ENCODE results near the gene FGD5.

Gene FGD5

GRCh38 chr3:14832975-14833722, 14.4 kb downstream of the FGD5 start:
- DNase-seq = no peak

- no peak for DNase-seq
Observed at GRCh38 chr3:14834121-14834520, 15.4 kb downstream of the FGD5 start.

GRCh38 chr3:14834807-14835466, 16.2 kb downstream of the FGD5 start:
- no peak for DNase-seq

GRCh38 chr3:14836049-14836468, 17.3 kb downstream of the FGD5 start:
- no peak for DNase-seq

- DNase-seq = no peak
Observed at GRCh38 chr3:14837186-14837877, 18.6 kb downstream of the FGD5 start.

- no peak for DNase-seq
Observed at GRCh38 chr3:14837878-14838258, 19.1 kb downstream of the FGD5 start.

- no peak for DNase-seq
Observed at GRCh38 chr3:14839236-14839635, 20.5 kb downstream of the FGD5 start.

GRCh38 chr3:14841836-14842235, 23.1 kb downstream of the FGD5 start:
- DNase-seq = no peak

- no peak for DNase-seq
Observed at GRCh38 chr3:14842277-14842676, 23.5 kb downstream of the FGD5 start.

GRCh38 chr3:14843321-14843720, 24.6 kb downstream of the FGD5 start:
- DNase-seq = no peak

GRCh38 chr3:14844386-14845170, 25.8 kb downstream of the FGD5 start:
- DNase-seq = no peak

- DNase-seq = no peak
Observed at GRCh38 chr3:14845180-14845579, 26.4 kb downstream of the FGD5 start.

GRCh38 chr3:14845826-14846225, 27.1 kb downstream of the FGD5 start:
- no peak for DNase-seq

GRCh38 chr3:14846226-14846880, 27.6 kb downstream of the FGD5 start:
- no peak for DNase-seq

GRCh38 chr3:14847613-14848541, 29.1 kb downstream of the FGD5 start:
- DNase-seq = no peak

- no peak for DNase-seq
Observed at GRCh38 chr3:14848906-14849305, 30.1 kb downstream of the FGD5 start.

- DNase-seq = no peak
Observed at GRCh38 chr3:14849638-14850230, 31.0 kb downstream of the FGD5 start.

- no peak for DNase-seq
Observed at GRCh38 chr3:14852058-14852594, 33.4 kb downstream of the FGD5 start.

GRCh38 chr3:14852717-14853116, 34.0 kb downstream of the FGD5 start:
- no peak for DNase-seq

- no peak for DNase-seq
Observed at GRCh38 chr3:14853271-14853951, 34.6 kb downstream of the FGD5 start.
